Frontal cortex (tissue), 4 donors: ENCODE data around the gene PPP1R13B. TPM values are rescaled to one million over a fixed set of nuclear protein-coding genes. Genes with fewer than 3 reads are reported as not detected.

Source experiments
- DNase-seq, 2 donors: peaks; one replicate each; pipeline ENCODE4 v3.0.0; 2012; ENCODE audit warnings: low spot score in 2 of 2
- FAIRE-seq: peaks from 2 replicates; lab custom pipeline; 2012; peaks lifted over from hg19 to GRCh38; lab: Jason Lieb, UNC
- total RNA-seq: library from RNA; depleted of rRNA; stranded (reverse); fragments of >200 nt; gene quantifications from one replicate; pipeline ENCODE4 v1.2.3, GENCODE V29; 2014
- donor health status: control.
- donor health status: control.
- donor health status: control.

The PPP1R13B gene
- total RNA-seq, 1 donor from 2014 or later: 11.8 TPM

GRCh38 chr14:103882503-103883262 is 35.3 kb upstream of the PPP1R13B start:
- FAIRE-seq (no peak), DNase-seq (no peak)

DNA sequence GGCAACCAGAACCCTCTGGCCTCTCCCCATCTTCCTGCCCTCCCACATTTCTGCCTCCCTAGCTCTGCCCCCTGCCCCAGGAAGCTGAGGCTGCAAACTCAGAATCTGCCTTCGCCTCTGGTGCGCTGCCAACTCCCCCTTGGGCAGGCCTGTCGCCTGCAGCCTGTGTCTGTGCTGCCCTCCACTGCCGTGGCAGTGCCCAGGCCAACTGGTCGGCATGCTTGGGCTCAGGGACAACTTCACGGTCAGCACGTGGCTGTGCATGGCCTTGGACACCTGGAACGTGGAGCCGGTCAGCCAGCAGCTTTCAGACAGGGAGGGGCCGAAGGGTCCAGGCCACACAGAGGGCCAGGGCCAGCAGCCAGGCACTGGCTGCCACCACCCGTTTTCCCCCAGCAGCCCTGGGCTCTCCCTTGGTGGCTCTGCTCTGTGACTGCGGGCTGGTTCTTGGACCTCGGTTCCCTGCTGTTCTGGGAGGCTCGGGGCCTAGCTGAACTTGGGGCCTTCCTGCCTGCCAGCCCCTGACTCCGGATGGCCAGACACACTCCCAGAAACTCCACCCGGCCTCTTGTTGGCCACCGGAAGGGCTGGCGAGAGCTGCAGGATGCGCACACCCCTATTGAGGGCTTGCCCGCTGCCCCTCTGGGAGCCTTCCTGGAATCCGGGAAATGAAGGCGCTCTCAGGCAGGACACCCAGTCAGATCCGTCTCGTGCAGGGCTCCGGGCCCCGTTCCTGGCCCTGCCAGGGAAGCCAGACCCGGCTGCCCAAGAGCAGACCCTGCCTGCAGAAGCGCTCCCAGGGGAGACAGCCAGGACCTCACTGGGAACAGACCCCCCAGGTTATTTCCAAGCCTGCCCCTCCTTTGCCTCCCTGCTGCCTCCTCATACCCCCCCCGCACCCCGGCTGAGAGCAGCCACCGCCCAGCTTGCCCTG is 34.2 kb upstream of the PPP1R13B start:
- no peak for DNase-seq
- FAIRE-seq: no peak

DNA sequence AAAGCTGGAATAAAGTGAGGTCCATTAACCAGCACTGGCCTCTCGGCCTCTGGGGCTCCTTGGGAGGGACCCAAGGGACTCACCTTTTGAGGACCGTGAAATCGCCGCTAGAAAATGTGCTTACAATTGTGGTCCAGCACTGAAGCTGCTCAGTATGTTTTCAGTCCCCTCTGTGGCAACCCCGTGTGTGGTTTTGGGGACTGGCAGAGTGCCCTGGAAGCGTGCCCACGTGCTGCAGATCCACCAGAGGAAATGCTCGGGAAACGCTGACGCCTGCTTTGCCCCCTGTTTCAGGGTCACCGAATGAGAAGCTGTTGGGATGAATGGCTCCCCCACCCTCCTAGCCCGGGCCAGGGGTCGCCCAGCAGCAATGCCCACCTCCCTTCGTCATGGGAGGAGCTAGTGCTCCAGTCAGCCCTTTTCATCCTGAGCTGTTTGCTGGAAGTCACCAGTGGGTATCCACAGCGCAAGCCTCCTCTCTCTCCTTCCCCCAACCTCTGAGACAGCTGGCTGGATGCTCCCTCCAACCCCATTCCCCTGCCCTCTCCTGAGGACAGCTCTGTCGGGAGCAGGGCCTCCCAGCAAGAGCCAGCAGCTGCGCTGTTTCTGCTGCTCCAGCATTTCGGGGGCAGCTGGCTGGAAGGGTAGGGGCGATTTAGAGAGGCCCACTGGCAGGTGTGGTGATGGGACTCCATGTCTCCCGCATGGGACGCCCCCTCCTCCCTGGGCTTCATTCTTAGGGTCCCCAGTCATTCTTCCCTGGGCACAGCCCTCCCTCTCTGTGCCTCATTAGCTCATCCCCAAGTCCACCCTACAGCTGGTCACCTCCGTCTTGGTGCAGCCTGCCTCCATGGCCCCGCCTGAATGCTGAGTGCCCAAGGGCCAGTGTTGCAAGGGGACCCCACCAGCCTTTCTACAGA is 33.2 kb upstream of the PPP1R13B start:
- DNase-seq (peak; percentile 44 to 70), FAIRE-seq (no peak)

DNA sequence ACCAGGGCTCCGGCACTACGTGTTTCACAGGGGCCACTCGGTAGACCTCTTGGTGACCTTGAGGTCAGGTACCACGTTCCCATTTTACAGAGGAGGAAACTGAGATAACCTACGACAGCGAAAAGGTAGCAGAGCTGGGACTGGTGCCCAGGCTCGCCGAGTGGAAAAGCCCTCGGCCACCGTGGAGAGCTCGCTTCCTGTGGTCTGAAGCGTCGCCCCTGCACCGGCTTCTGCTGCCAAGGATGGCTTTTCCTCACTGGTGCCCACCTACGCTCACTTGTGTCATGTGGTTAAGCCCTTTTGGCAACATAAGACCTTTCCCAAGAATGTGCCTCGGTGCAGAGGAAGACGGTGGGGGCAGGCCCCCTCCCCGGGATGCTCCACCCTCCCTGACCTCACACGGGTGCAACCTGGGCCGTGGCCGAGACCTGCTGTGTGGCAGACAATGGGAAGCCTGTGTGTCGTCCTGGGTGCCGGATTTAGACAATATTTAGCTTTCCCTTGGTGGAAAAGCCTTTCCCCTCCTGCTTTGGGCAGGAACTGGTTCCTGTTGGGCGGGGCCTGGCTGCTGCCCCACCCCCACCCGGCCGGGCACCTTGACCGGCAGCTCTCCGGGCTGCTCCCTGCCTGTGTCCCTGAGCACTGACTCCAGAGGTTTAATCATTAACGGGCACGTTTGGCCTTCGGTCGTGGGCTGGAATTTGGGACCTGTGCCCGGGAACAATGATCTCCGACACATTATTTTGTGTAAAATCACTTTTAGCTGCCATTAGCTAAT is 32.4 kb upstream of the PPP1R13B start:
- DNase-seq: peak in 1 of 2 donors; percentile 57

GRCh38 chr14:103879118-103879569 is 31.8 kb upstream of the PPP1R13B start:
- FAIRE-seq (no peak), DNase-seq (no peak)

More for the DNA sequence above, 32.4 kb upstream of the PPP1R13B start:
- FAIRE-seq: no peak

- FAIRE-seq (no peak), DNase-seq (no peak)
Measured at GRCh38 chr14:103878180-103878579, 30.8 kb upstream of the PPP1R13B start.

DNA sequence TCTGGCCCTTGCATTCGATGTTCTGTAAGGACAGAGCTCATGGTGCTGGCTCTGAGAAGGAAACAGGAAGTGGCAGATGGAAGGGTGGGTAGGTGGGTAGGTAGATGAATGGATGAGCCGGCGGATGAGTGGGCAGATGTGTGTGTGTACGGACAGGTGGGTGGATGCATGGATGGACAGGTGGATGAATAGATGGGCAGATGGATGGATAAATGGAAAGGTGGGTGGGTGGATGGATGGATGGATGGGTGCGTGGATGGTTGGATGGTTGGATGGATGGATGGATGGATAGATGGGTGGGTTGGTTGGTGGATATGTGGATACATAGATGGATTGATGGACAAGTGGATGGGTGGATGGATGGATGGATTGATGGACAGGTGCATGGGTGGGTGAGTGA is 27.6 kb upstream of the PPP1R13B start:
- no peak for FAIRE-seq
- DNase-seq: no peak

- no peak for DNase-seq
- FAIRE-seq: no peak
Measured at GRCh38 chr14:103872481-103873113, 25.2 kb upstream of the PPP1R13B start.

- DNase-seq (peak in 1 of 2 donors; percentile 50), FAIRE-seq (no peak)
Measured at GRCh38 chr14:103871596-103872480, 24.5 kb upstream of the PPP1R13B start.

GRCh38 chr14:103870891-103871595 is 23.7 kb upstream of the PPP1R13B start:
- DNase-seq (no peak), FAIRE-seq (no peak)

- FAIRE-seq (no peak), DNase-seq (no peak)
Measured at GRCh38 chr14:103870144-103870876, 22.9 kb upstream of the PPP1R13B start.

DNA sequence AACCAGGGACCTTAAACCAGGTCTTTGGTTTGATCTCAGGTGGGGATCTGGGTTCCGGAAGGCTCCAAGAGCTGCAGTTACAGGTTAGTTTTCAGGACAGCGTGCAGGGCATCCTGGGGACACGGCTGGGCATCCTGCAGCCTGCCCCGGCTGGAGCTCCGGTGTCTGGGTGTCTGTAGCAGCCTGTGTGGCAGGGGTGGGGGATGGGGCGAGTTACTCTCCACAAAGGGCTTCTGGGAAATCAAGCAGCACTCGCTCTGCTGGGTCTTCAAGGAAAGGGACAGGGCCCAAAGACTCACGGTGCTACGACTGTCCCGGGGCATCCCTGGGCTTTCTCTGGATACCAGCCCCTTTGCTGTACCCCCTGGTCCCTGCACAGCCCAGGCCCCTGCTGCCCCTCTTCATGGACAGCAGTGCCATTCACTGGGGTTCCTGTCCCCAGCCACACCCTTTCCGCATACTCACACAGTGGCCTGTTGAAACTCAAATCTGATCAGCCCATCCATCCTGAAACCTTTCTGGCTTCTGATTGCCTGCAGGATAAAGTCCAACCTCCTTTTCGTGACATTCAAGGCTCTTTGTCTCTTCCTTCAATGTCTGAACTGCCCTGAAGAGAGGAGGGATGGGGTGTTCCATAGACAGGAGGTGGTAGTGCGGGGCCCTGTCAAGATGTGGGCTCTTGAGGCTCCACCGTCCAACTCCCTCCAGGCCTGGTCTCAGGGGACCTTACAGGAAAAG is 22.2 kb upstream of the PPP1R13B start:
- FAIRE-seq: no peak
- no peak for DNase-seq

GRCh38 chr14:103868242-103868897 is 21.0 kb upstream of the PPP1R13B start:
- FAIRE-seq (no peak), DNase-seq (no peak)

GRCh38 chr14:103867523-103867953 is 20.2 kb upstream of the PPP1R13B start:
- DNase-seq (no peak), FAIRE-seq (no peak)

DNA sequence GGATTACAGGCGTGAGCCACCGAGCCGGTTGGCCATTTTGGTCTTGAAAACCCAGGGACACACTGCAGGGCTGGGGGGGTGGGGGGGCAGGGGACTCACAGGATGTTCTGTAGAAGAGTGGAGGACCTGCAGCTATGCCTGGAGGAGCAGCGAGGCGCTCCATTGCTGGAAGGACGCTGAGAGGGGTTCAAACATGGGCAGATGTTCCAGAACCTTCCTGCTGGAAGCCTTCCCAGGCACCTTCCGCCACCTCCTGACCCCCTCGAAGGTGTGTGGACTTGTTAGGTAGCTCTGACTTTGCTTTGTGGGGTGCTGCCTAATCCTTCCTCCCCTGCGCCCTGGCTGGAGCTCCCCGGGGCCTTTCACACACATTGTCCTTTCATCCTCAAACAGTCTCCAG is 19.6 kb upstream of the PPP1R13B start:
- no peak for FAIRE-seq

More for the DNA sequence above, 19.6 kb upstream of the PPP1R13B start:
- no peak for DNase-seq
